Ishikawa (cell line): Measurements from ENCODE around the gene TTN.

ENCODE experiments used
- CEBPB ChIP-seq: IDR thresholded peaks from 2 replicates; pipeline ENCODE4 v1.6.1; 2012
- CREB1 ChIP-seq: IDR thresholded peaks from 2 replicates; pipeline ENCODE4 v1.6.1; 2012; ENCODE audit warnings: low read depth
- MAX ChIP-seq: IDR thresholded peaks from 2 replicates; pipeline ENCODE4 v1.6.1; 2012
- TAF1 ChIP-seq: IDR thresholded peaks from 2 replicates; pipeline ENCODE4 v1.6.1; 2012; ENCODE audit warnings: low read depth, mild to moderate bottlenecking
- USF1 ChIP-seq: IDR thresholded peaks from 2 replicates; pipeline ENCODE4 v1.6.1; 2012

DNA sequence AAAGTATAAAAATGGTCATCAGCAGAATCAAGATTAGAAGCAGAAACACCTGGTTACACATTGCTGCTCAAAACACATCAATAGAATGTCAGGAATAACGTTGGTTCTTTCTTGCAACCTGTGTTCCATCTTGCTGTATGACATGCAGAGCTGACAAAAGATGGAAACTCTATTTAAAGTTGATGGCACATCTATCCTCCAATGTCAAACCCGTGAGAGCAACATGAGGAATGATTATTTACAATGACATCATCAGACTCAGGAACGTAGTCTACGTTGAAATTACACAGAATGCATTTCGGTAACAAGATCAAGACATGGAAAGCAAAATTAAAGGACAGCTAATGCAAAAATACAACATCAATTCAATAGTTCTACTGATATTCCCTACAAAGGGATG lies 26.2 kb upstream of the TTN start:
- TF ChIP-seq CREB1 (no peak), MAX (no peak), CEBPB (no peak), TAF1 (no peak), USF1 (no peak)
